ENCODE results near the gene SPOP. TPM values are rescaled to one million over a fixed set of nuclear protein-coding genes. Genes with fewer than 3 reads are reported as not detected.
A peak's percentile ranks its signal among the peaks of the same experiment; 100 is the strongest.

The SPOP gene
- total RNA-seq, 1 experiment from 2014 or later, result 52.3 TPM

DNA sequence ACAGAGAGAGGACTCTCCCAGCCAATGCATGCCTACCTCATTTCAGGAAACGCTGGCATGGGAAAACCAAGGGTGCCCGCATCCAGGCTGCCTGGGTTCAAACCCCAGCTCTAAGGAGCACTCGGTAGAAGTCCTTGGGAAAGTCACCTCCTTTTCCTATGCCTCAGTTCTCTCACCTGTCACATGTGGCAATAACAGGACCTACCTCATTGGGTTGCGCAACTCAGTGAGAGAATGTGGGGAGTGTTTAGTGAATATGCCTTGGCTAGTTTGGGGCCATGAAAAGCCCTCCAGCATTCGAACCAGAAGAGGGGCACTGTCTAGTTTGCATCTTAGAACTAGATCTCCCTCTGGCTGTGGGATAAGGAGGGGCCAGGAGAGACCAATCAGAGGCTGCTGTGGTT is 111.2 kb downstream of the SPOP start:
- intact Hi-C loops (cut with micrococcal nuclease), result loop anchor here (1.0 kb wide), 1 partner anchor 9 kb away; no protein-coding TSS in a partner anchor
- H3K36me3 Mint-ChIP-seq (ENCODE audit: insufficient read depth, unreplicated experiment), result no peaks in the 10 kb centered on the region

DNA sequence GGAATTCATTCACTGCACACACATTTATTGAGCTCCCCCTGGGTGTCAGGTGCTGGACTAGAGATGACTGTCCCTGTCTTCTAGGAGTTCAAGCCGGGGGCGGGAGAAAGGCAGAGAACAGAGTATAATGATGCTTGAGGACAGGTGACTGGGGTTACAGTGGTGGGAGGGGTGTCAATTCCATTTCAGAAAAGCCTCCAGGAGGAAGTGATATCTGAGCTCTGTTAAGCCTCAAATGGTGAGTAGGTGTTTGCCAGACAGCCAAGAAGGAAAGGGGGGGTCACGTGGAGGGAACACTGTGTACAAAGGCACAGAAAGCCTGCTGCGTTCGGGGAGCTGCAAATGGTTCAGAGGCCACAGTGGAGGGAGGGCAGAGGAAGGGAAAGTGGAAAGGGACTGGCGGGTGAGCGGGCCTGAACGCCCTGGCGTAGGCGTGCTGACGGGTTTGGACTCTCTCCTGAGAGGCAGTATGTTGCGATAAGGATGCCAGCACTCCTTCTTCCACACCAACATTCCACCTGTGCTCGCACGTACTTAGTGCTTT is 111.9 kb downstream of the SPOP start:
- H3K36me3 Mint-ChIP-seq (ENCODE audit: insufficient read depth, unreplicated experiment), result no peaks in the 10 kb centered on the region
- DNase-seq (ENCODE audit: unreplicated experiment), result peak; percentile 74
- H3K4me1 Mint-ChIP-seq (ENCODE audit: insufficient read depth, unreplicated experiment), result peaks cover 20% of the 10 kb centered on the region
- H3K4me3 Mint-ChIP-seq (ENCODE audit: unreplicated experiment), result peak overlapping the region; percentile 53
- TF ChIP-seq, protein P1, sequence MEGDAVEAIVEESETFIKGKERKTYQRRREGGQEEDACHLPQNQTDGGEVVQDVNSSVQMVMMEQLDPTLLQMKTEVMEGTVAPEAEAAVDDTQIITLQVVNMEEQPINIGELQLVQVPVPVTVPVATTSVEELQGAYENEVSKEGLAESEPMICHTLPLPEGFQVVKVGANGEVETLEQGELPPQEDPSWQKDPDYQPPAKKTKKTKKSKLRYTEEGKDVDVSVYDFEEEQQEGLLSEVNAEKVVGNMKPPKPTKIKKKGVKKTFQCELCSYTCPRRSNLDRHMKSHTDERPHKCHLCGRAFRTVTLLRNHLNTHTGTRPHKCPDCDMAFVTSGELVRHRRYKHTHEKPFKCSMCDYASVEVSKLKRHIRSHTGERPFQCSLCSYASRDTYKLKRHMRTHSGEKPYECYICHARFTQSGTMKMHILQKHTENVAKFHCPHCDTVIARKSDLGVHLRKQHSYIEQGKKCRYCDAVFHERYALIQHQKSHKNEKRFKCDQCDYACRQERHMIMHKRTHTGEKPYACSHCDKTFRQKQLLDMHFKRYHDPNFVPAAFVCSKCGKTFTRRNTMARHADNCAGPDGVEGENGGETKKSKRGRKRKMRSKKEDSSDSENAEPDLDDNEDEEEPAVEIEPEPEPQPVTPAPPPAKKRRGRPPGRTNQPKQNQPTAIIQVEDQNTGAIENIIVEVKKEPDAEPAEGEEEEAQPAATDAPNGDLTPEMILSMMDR (IDR thresholded peaks at IDR 0.05; ENCODE audit: unreplicated experiment), result no peak
- CTCF ChIA-PET, result interaction anchor here (0.6 to 16.7 kb wide), 14 partner anchors 9 to 430 kb away, joined by 3 to 325 read pairs (median 4); no protein-coding TSS in a partner anchor
- peak overlapping the region; percentile 78 for H3K27ac Mint-ChIP-seq (ENCODE audit: low read depth, unreplicated experiment)
- BruUV-seq (replicated peaks), result no TSS peak
- H3K27me3 Mint-ChIP-seq (ENCODE audit: insufficient read depth, unreplicated experiment), result peaks cover 6% of the 10 kb centered on the region
- intact Hi-C loops (cut with micrococcal nuclease), result loop anchor here (1.0 kb wide), 1 partner anchor 9 kb away; no protein-coding TSS in a partner anchor
- no peaks in the 10 kb centered on the region for H3K9me3 Mint-ChIP-seq (ENCODE audit: unreplicated experiment)
- POLR2A ChIA-PET, result interaction anchor here (0.9 to 2.6 kb wide), 5 partner anchors 10 to 142 kb away, joined by 3 to 16 read pairs (median 4); partner anchors contain the start of gene SLC35B1

More for the DNA sequence above, 111.2 kb downstream of the SPOP start:
- peaks cover 20% of the 10 kb centered on the region for H3K4me1 Mint-ChIP-seq (ENCODE audit: insufficient read depth, unreplicated experiment)
- no TSS peak for BruUV-seq (replicated peaks)
- TF ChIP-seq, protein P1 (IDR thresholded peaks at IDR 0.05; ENCODE audit: unreplicated experiment), result no peak
- no peaks in the 10 kb centered on the region for H3K9me3 Mint-ChIP-seq (ENCODE audit: unreplicated experiment)
- peak; percentile 72 for DNase-seq (ENCODE audit: unreplicated experiment)
- ChIA-PET CTCF (interaction anchor here (0.7 to 16.7 kb wide), 11 partner anchors 10 to 429 kb away, joined by 3 to 325 read pairs (median 5); no protein-coding TSS in a partner anchor), POLR2A (interaction anchor here (0.6 to 2.6 kb wide), 4 partner anchors 83 to 141 kb away, joined by 3 to 16 read pairs (median 4); partner anchors contain the start of gene SLC35B1)
- H3K4me3 Mint-ChIP-seq (ENCODE audit: unreplicated experiment), result peak overlapping the region; percentile 53
- H3K27ac Mint-ChIP-seq (ENCODE audit: low read depth, unreplicated experiment), result peak overlapping the region; percentile 78
- H3K27me3 Mint-ChIP-seq (ENCODE audit: insufficient read depth, unreplicated experiment), result peaks cover 13% of the 10 kb centered on the region

DNA sequence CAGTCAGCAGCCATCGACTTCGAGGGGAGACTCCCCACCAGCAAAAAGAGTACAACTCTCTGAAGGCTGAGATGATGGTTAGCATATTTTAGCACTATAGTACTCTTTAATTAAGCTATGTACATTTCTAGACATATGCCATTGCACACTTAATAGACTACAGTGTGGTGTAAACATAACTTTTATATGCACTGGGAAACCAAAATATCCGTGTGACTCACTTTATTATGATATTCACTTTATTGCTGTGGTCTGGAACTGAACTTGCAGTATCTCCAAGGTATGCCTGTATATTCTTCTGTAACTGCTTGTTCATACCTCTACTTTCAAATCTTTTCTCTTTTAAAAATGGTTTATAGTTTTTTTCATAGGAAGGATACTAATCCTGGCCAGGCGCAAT is 113.3 kb downstream of the SPOP start:
- no TSS peak for BruUV-seq (replicated peaks)
- no peak overlapping the region for H3K27ac Mint-ChIP-seq (ENCODE audit: low read depth, unreplicated experiment)
- H3K27me3 Mint-ChIP-seq (ENCODE audit: insufficient read depth, unreplicated experiment), result no peaks in the 10 kb centered on the region
- no peak for DNase-seq (ENCODE audit: unreplicated experiment)
- peaks cover 20% of the 10 kb centered on the region for H3K4me1 Mint-ChIP-seq (ENCODE audit: insufficient read depth, unreplicated experiment)
- POLR2A ChIA-PET, result interaction anchor here (2.6 kb wide), 1 partner anchor 143 kb away, joined by 16 read pairs; the partner anchor contains the start of gene SLC35B1
- TF ChIP-seq, protein P1 (IDR thresholded peaks at IDR 0.05; ENCODE audit: unreplicated experiment), result no peak
- no peaks in the 10 kb centered on the region for H3K9me3 Mint-ChIP-seq (ENCODE audit: unreplicated experiment)
- no peak overlapping the region for H3K4me3 Mint-ChIP-seq (ENCODE audit: unreplicated experiment)
- intact Hi-C loops (cut with micrococcal nuclease), result no loop called here
- no peaks in the 10 kb centered on the region for H3K36me3 Mint-ChIP-seq (ENCODE audit: insufficient read depth, unreplicated experiment)
- CTCF ChIA-PET, result interaction anchor here (0.5 to 16.7 kb wide), 6 partner anchors 8 to 199 kb away, joined by 3 to 325 read pairs (median 4); no protein-coding TSS in a partner anchor

DNA sequence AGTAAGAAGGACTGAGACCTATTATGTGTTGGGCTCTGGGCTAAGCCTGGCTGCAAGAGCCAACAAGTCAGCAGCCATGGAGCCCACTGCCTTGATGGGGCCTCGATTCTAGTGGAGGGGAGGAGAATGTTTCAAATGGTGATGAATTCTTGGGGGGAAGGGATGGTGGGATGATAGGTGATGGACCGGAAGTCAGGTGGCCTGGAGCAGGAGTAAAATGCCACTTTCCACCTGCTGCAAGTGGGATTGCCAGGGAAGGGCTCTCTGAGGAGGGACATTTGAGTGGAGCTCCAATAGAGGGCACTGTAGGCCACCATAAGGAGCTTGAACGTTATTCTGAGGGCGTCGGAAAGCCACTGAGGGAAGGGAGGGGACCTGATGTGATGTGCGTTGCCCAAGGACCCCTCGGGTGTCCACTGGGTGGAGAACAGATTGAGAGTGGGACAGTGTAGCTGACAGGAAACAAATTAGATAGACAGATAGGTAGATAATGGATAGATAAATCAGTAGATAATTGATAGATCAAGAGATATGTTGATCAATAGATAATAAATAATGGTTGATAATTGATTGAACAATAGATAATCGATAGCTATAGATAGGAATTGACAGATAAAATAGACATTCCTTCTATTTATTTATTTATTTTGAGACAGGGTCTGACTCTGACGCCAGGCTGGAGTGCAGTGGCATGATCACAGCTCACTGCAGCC is 120.4 kb downstream of the SPOP start:
- H3K36me3 Mint-ChIP-seq (ENCODE audit: insufficient read depth, unreplicated experiment), result no peaks in the 10 kb centered on the region
- H3K27ac Mint-ChIP-seq (ENCODE audit: low read depth, unreplicated experiment), result no peak overlapping the region
- no peaks in the 10 kb centered on the region for H3K9me3 Mint-ChIP-seq (ENCODE audit: unreplicated experiment)
- intact Hi-C loops (cut with micrococcal nuclease), result loop anchor here (1.0 to 2.0 kb wide), 3 partner anchors 9 to 304 kb away; no protein-coding TSS in a partner anchor
- H3K27me3 Mint-ChIP-seq (ENCODE audit: insufficient read depth, unreplicated experiment), result peaks cover 11% of the 10 kb centered on the region
- DNase-seq (ENCODE audit: unreplicated experiment), result peak; percentile 62
- peaks cover 12% of the 10 kb centered on the region for H3K4me1 Mint-ChIP-seq (ENCODE audit: insufficient read depth, unreplicated experiment)
- BruUV-seq (replicated peaks), result no TSS peak
- ChIA-PET POLR2A (interaction anchor here (0.5 to 2.0 kb wide), 7 partner anchors 49 to 1382 kb away, joined by 3 to 5 read pairs (median 4); partner anchors contain the start of genes ITGA3 and NGFR), CTCF (interaction anchor here (0.6 to 9.8 kb wide), 45 partner anchors 8 to 608 kb away, joined by 3 to 165 read pairs (median 5); partner anchors contain the start of genes FAM117A, NGFR and PHB1)
- TF ChIP-seq, protein P1 (IDR thresholded peaks at IDR 0.05; ENCODE audit: unreplicated experiment), result peak; percentile 66
- H3K4me3 Mint-ChIP-seq (ENCODE audit: unreplicated experiment), result no peak overlapping the region
